HL-60 (cell line): Measurements from ENCODE around the gene PCDHGA1.

Experiments
- CTCF ChIP-seq: IDR thresholded peaks from one replicate; pipeline ENCODE4 v1.5.1; 2011; ENCODE audit warnings: low read length, control low read depth, inconsistent platforms; ENCODE audit not compliant: insufficient read depth
- POLR2AphosphoS5 ChIP-seq: IDR thresholded peaks from 2 replicates; pipeline ENCODE4 v1.6.1; 2012; ENCODE audit warnings: low read depth

- TF ChIP-seq CTCF (no peak), POLR2AphosphoS5 (no peak)
Observed at GRCh38 chr5:141409598-141410306, 79.4 kb downstream of the PCDHGA1 start.
